ENCODE measurements around the gene GRM3. TPM values are rescaled to one million over a fixed set of nuclear protein-coding genes. Genes with fewer than 3 reads are reported as not detected.

The GRM3 gene
- polyA plus RNA-seq, 1 of the 3 experiments (the other 2 are of a cell fraction) = not detected

DNA sequence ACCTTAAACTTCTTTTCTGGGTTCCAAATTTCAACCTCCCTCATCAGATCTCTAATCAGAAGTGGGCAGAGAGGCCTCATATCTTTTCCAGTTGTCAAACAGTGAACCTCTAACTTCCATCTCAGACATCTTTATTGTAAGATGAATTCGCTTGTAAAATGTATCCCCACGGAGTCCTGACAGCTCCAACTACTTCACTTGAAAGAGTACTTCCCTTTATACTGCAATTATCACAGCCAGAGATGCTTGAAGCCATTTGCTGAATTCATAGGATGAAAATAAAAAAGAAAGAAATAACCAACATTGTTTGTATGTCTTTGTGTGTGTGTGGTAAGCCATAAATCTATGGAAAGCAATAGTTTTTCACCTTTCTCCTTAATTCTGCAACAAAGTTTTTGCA, 175.2 kb downstream of the GRM3 start:
- H3F3A ChIP-seq (replicated peaks; ENCODE audit: insufficient read depth) = no peaks in the 10 kb centered on the region
- H3K27ac ChIP-seq (ENCODE audit: low read depth in 2 of 2, low read length in 1 of 2) = no peak overlapping the region
- DNase-seq = no peak
- no peak overlapping the region for H3K9ac ChIP-seq
- no peaks in the 10 kb centered on the region for H3K27me3 ChIP-seq (ENCODE audit: insufficient read depth)
- 48% methylated on average over 2 of the region's 2 CpGs for WGBS (ENCODE audit: low lambda C conversion rate)
- no peaks in the 10 kb centered on the region for H3K36me3 ChIP-seq (replicated peaks in 1 of 2; ENCODE audit: control insufficient read depth in 1 of 2, insufficient read depth in 2 of 2, low read length in 1 of 2)
- no peaks in the 10 kb centered on the region for H4K20me1 ChIP-seq (ENCODE audit: insufficient read depth)
- no peak overlapping the region for H2AFZ ChIP-seq (ENCODE audit: low read depth)
- no peaks in the 10 kb centered on the region for H3K79me2 ChIP-seq (ENCODE audit: insufficient read depth)
- no peaks in the 10 kb centered on the region for H3K4me1 ChIP-seq (ENCODE audit: control insufficient read depth in 1 of 2, insufficient read depth in 2 of 2, low read depth in 1 of 2, low read length in 1 of 2)
- no peaks in the 10 kb centered on the region for H3K9me3 ChIP-seq
- H3K4me2 ChIP-seq = no peak overlapping the region
- no peaks in the 10 kb centered on the region; the same call in 1 of the 2 replicates for H3K9me2 ChIP-seq
- TF ChIP-seq NFIC (IDR thresholded peaks at IDR 0.05; ENCODE audit: borderline replicate concordance) (no peak), POLR2AphosphoS5 (IDR thresholded peaks at IDR 0.05; ENCODE audit: low read depth, low read length) (no peak), FOSL2 (IDR thresholded peaks at IDR 0.05; ENCODE audit: borderline replicate concordance, low read depth) (no peak), ELF1 (IDR thresholded peaks at IDR 0.05) (no peak), FOXM1 (IDR thresholded peaks at IDR 0.05; ENCODE audit: low read depth) (no peak), SMC3 (IDR thresholded peaks at IDR 0.05; ENCODE audit: low read depth, low read length) (no peak)
- TF ChIP-seq, protein P1, sequence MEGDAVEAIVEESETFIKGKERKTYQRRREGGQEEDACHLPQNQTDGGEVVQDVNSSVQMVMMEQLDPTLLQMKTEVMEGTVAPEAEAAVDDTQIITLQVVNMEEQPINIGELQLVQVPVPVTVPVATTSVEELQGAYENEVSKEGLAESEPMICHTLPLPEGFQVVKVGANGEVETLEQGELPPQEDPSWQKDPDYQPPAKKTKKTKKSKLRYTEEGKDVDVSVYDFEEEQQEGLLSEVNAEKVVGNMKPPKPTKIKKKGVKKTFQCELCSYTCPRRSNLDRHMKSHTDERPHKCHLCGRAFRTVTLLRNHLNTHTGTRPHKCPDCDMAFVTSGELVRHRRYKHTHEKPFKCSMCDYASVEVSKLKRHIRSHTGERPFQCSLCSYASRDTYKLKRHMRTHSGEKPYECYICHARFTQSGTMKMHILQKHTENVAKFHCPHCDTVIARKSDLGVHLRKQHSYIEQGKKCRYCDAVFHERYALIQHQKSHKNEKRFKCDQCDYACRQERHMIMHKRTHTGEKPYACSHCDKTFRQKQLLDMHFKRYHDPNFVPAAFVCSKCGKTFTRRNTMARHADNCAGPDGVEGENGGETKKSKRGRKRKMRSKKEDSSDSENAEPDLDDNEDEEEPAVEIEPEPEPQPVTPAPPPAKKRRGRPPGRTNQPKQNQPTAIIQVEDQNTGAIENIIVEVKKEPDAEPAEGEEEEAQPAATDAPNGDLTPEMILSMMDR (IDR thresholded peaks at IDR 0.05) = no peak
- TF ChIP-seq, protein P2, sequence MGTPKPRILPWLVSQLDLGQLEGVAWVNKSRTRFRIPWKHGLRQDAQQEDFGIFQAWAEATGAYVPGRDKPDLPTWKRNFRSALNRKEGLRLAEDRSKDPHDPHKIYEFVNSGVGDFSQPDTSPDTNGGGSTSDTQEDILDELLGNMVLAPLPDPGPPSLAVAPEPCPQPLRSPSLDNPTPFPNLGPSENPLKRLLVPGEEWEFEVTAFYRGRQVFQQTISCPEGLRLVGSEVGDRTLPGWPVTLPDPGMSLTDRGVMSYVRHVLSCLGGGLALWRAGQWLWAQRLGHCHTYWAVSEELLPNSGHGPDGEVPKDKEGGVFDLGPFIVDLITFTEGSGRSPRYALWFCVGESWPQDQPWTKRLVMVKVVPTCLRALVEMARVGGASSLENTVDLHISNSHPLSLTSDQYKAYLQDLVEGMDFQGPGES (IDR thresholded peaks at IDR 0.05; ENCODE audit: low read depth, low read length) = no peak
- TF ChIP-seq, protein P3, sequence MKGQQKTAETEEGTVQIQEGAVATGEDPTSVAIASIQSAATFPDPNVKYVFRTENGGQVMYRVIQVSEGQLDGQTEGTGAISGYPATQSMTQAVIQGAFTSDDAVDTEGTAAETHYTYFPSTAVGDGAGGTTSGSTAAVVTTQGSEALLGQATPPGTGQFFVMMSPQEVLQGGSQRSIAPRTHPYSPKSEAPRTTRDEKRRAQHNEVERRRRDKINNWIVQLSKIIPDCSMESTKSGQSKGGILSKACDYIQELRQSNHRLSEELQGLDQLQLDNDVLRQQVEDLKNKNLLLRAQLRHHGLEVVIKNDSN (IDR thresholded peaks at IDR 0.05; ENCODE audit: borderline replicate concordance, low read depth) = no peak
- ChIA-PET POLR2A (no interaction called here), CTCF (interaction anchor here (1.6 kb wide), 1 partner anchor 44 kb away, joined by 3 read pairs; no protein-coding TSS in a partner anchor)
- no peak overlapping the region for H3K4me3 ChIP-seq (ENCODE audit: low read depth in 2 of 2, low read length in 1 of 2)

DNA sequence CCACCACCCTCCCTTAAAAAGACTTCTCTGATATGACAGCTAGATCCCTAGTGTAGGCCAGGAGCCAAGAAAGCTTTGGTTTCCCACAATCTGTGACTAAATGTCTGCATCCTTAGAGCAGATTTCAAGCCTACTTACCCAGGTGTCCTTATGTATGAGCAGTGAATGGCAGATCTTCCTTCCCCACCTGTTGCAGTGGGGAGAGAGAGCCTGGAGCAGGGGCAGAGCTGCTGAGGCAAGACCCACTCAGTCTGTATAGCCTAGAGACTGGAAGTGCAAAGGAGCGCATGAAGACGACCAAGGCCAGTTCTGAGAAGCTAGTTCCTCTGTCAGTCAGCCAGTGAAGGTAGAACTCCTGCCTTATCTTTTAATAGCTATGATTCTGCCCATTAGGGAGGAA, 180.1 kb downstream of the GRM3 start:
- Histone ChIP-seq H3K9me2 (no peaks in the 10 kb centered on the region), H3K9me3 (no peaks in the 10 kb centered on the region), H3K27me3 (ENCODE audit: insufficient read depth) (no peaks in the 10 kb centered on the region), H3K36me3 (replicated peaks in 1 of 2; ENCODE audit: control insufficient read depth in 1 of 2, insufficient read depth in 2 of 2, low read length in 1 of 2) (no peaks in the 10 kb centered on the region), H3K79me2 (ENCODE audit: insufficient read depth) (no peaks in the 10 kb centered on the region), H3K27ac (ENCODE audit: low read depth in 2 of 2, low read length in 1 of 2) (no peak overlapping the region), H3K4me1 (ENCODE audit: control insufficient read depth in 1 of 2, insufficient read depth in 2 of 2, low read depth in 1 of 2, low read length in 1 of 2) (no peaks in the 10 kb centered on the region), H3K4me2 (no peak overlapping the region), H3F3A (replicated peaks; ENCODE audit: insufficient read depth) (no peaks in the 10 kb centered on the region), H4K20me1 (ENCODE audit: insufficient read depth) (no peaks in the 10 kb centered on the region), H3K4me3 (ENCODE audit: low read depth in 2 of 2, low read length in 1 of 2) (no peak overlapping the region), H3K9ac (no peak overlapping the region), H2AFZ (ENCODE audit: low read depth) (no peak overlapping the region)
- CTCF ChIA-PET = interaction anchor here (0.9 to 4.5 kb wide), 5 partner anchors 9 to 88 kb away, joined by 3 to 46 read pairs (median 3); no protein-coding TSS in a partner anchor
- DNase-seq = no peak
- POLR2A ChIA-PET = no interaction called here
- no peak for TF ChIP-seq FOXM1 (IDR thresholded peaks at IDR 0.05; ENCODE audit: low read depth)
- no peak for TF ChIP-seq MEF2A (IDR thresholded peaks at IDR 0.05; ENCODE audit: borderline replicate concordance, low read depth)
- TF ChIP-seq, protein P4, sequence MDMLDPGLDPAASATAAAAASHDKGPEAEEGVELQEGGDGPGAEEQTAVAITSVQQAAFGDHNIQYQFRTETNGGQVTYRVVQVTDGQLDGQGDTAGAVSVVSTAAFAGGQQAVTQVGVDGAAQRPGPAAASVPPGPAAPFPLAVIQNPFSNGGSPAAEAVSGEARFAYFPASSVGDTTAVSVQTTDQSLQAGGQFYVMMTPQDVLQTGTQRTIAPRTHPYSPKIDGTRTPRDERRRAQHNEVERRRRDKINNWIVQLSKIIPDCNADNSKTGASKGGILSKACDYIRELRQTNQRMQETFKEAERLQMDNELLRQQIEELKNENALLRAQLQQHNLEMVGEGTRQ (IDR thresholded peaks at IDR 0.05; ENCODE audit: borderline replicate concordance, low read depth, low read length) = no peak
- TF ChIP-seq NFIC (IDR thresholded peaks at IDR 0.05; ENCODE audit: borderline replicate concordance) = no peak
- TF ChIP-seq, protein P2 (IDR thresholded peaks at IDR 0.05; ENCODE audit: low read depth, low read length) = no peak
- no peak for TF ChIP-seq MXI1 (IDR thresholded peaks at IDR 0.05; ENCODE audit: low read depth, low read length)
- TF ChIP-seq TEAD4 (IDR thresholded peaks at IDR 0.05; ENCODE audit: borderline replicate concordance, insufficient read depth) = no peak
- TF ChIP-seq EZH2phosphoT487 (IDR thresholded peaks at IDR 0.05; ENCODE audit: borderline replicate concordance, low read depth) = no peak
- no peak for TF ChIP-seq GABPA (IDR thresholded peaks at IDR 0.05; ENCODE audit: low read depth)
- TF ChIP-seq, protein P5, sequence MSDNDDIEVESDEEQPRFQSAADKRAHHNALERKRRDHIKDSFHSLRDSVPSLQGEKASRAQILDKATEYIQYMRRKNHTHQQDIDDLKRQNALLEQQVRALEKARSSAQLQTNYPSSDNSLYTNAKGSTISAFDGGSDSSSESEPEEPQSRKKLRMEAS (IDR thresholded peaks at IDR 0.05; ENCODE audit: low read depth) = no peak
- TF ChIP-seq, protein P6, sequence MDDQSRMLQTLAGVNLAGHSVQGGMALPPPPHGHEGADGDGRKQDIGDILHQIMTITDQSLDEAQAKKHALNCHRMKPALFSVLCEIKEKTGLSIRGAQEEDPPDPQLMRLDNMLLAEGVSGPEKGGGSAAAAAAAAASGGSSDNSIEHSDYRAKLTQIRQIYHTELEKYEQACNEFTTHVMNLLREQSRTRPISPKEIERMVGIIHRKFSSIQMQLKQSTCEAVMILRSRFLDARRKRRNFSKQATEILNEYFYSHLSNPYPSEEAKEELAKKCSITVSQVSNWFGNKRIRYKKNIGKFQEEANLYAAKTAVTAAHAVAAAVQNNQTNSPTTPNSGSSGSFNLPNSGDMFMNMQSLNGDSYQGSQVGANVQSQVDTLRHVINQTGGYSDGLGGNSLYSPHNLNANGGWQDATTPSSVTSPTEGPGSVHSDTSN (IDR thresholded peaks at IDR 0.05) = no peak
- no peak for TF ChIP-seq RXRA (IDR thresholded peaks at IDR 0.05; ENCODE audit: borderline replicate concordance, low read depth)
- WGBS (ENCODE audit: low lambda C conversion rate) = 63% methylated on average over 2 of the region's 2 CpGs

Measured in SK-N-SH (cell line).